Colonic mucosa (tissue), 2 donors: ENCODE data around the gene FNIP1. TPM values are rescaled to one million over a fixed set of nuclear protein-coding genes. Genes with fewer than 3 reads are reported as not detected.

Source experiments
- total RNA-seq, 2 donors: library from RNA; stranded (reverse); fragmentation: NEBNext Ultra II Directional in 1 of 2; extraction: Animal tissue kit (Norgen Biotek cat#: 25700) in 1 of 2; gene quantifications; one replicate each; pipeline ENCODE4 v1.2.1, GENCODE V29; 2021
- donor health status: DM: no; HTN: no; CAD: no.
- donor health status: DM: no; HTN: no; CAD: no.

The FNIP1 gene
- total RNA-seq, 2 donors from 2014 or later, result 18.1 to 41.2 TPM

Other genes with a start within 250 kb of the FNIP1 start
- gene RAPGEF6, start 161.8 kb downstream of the FNIP1 start, total RNA-seq, result 10 to 100 TPM; 14.9 to 16.2 TPM
- not detected for gene MEIKIN, start 148.6 kb upstream of the FNIP1 start, total RNA-seq
- gene ACSL6, start 214.6 kb upstream of the FNIP1 start, total RNA-seq, result under 1 TPM; 0.25 to 0.93 TPM